Thyroid gland (tissue), 4 donors: ENCODE measurements around the gene FHIT. TPM values are rescaled to one million over a fixed set of nuclear protein-coding genes. Genes with fewer than 3 reads are reported as not detected.

ENCODE experiments used
- DNase-seq, 2 donors: peaks; one replicate each; pipeline ENCODE4 v3.0.0-alpha.2; 2019
- H3K27ac ChIP-seq, 3 donors: fragments of 200-600 bp; sonication (generic); 1 replicate in 2 of 3; 2 replicates in 1 of 3; pipeline ENCODE4 v1.5.1; 2016 to 2019; ENCODE audit warnings: mild to moderate bottlenecking in 1 of 3, moderate library complexity in 1 of 3
- H3K27me3 ChIP-seq: fragments of 200-600 bp; sonication (generic); one replicate; pipeline ENCODE4 v1.5.1; 2019
- H3K36me3 ChIP-seq, 2 donors: fragments of 200-600 bp; sonication (generic); one replicate each; pipeline ENCODE4 v1.5.1; 2016 to 2019
- H3K4me1 ChIP-seq, 2 donors: fragments of 200-600 bp; sonication (generic); one replicate each; pipeline ENCODE4 v1.5.1; 2017 to 2019
- H3K4me3 ChIP-seq, 3 donors: fragments of 200-600 bp; sonication (generic); replicated peaks in 1 of 3; 1 replicate in 2 of 3; 2 replicates in 1 of 3; pipeline ENCODE4 v1.5.1; 2016; ENCODE audit warnings: mild to moderate bottlenecking in 1 of 3
- H3K9me3 ChIP-seq: fragments of 200-600 bp; sonication (generic); one replicate; pipeline ENCODE4 v1.5.1; 2017
- CTCF ChIP-seq, 6 experiments: fragments of 200-600 bp in 3 of 6; fragments of 450-650 bp in 3 of 6; sonication (generic) in 3 of 6; IDR thresholded peaks; one replicate each; pipeline ENCODE4 v1.5.1; 2016 to 2019; ENCODE audit warnings: antibody characterized with exemption in 6 of 6, mild to moderate bottlenecking in 2 of 6, inconsistent platforms in 1 of 6, moderate library complexity in 1 of 6
- POLR2A ChIP-seq, 2 donors: fragments of 450-650 bp; IDR thresholded peaks; one replicate each; pipeline ENCODE4 v1.6.1; 2017; ENCODE audit warnings: antibody characterized with exemption in 2 of 2, mild to moderate bottlenecking in 2 of 2, moderate library complexity in 1 of 2
- WGBS, 2 donors: methylation state at CpG; one replicate each; pipeline ENCODE4 v1.1.5; 2017; 5-methylcytosine and 5-hydroxymethylcytosine counted together
- intact Hi-C: fragments of 100-400 bp; cut with DNase I; formaldehyde crosslinking; loops from one replicate; pipeline ENCODE4 v1.15.1; 2023
- total RNA-seq, 4 donors: library from RNA; depleted of rRNA; stranded (reverse); fragments of >200 nt; gene quantifications; one replicate each; pipeline ENCODE4 v1.2.3, GENCODE V29; 2016

FHIT gene
- total RNA-seq, 4 donors from 2014 or later, result 12.2 to 18.9 (median 16.2) TPM

DNA sequence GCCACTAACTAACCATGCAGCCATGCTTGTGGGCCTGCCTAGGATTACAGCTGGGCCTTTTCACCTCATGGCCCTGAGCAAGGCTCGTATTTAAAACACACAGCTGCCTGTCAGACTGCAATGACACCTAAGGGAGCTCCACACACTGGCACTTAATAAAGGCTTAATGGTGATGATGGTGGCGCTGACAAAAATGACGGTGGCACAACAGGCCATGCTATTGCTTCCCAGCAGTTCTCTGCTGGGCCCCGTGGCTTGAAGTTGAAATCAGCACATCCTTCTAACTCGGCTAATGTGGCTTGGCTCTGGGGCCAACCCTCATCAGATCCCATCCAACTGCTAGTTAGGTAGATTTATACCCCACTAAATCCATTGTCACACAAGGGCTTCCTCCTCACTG, 112.9 kb downstream of the FHIT start:
- Histone ChIP-seq H3K9me3 (no peaks in the 10 kb centered on the region), H3K27me3 (no peaks in the 10 kb centered on the region), H3K27ac (no peak overlapping the region), H3K4me1 (no peaks in the 10 kb centered on the region), H3K36me3 (no peaks in the 10 kb centered on the region), H3K4me3 (no peak overlapping the region)
- 85 to 86% methylated on average over 5 of the region's 5 CpGs for WGBS, 2 donors
- TF ChIP-seq CTCF (IDR thresholded peaks at IDR 0.05) (no peak), POLR2A (IDR thresholded peaks at IDR 0.05) (no peak)
- DNase-seq, result no peak
- intact Hi-C loops, result no loop called here

- Histone ChIP-seq H3K4me1 (no peaks in the 10 kb centered on the region), H3K27ac (no peak overlapping the region), H3K4me3 (no peak overlapping the region), H3K27me3 (no peaks in the 10 kb centered on the region), H3K36me3 (no peaks in the 10 kb centered on the region), H3K9me3 (no peaks in the 10 kb centered on the region)
- intact Hi-C loops, result no loop called here
- DNase-seq, result no peak
- 87 to 90% methylated on average over 5 of the region's 5 CpGs for WGBS, 2 donors
- TF ChIP-seq CTCF (IDR thresholded peaks at IDR 0.05), result no peak
- TF ChIP-seq POLR2A (IDR thresholded peaks at IDR 0.05), result no peak
Measured at GRCh38 chr3:61136191-61136590, 115.1 kb downstream of the FHIT start.

- H3K27me3 ChIP-seq, result no peaks in the 10 kb centered on the region
- no peak for TF ChIP-seq POLR2A (IDR thresholded peaks at IDR 0.05)
- no peak for TF ChIP-seq CTCF (IDR thresholded peaks at IDR 0.05)
- intact Hi-C loops, result no loop called here
- H3K27ac ChIP-seq, result no peak overlapping the region
- no peak for DNase-seq
- no peaks in the 10 kb centered on the region for H3K4me1 ChIP-seq
- H3K36me3 ChIP-seq, result no peaks in the 10 kb centered on the region
- no peaks in the 10 kb centered on the region for H3K9me3 ChIP-seq
- 87 to 98% methylated on average over 3 of the region's 3 CpGs for WGBS, 2 donors
- H3K4me3 ChIP-seq, result no peak overlapping the region
Measured at GRCh38 chr3:61134532-61134931, 116.7 kb downstream of the FHIT start.

- no peak overlapping the region for H3K27ac ChIP-seq
- intact Hi-C loops, result no loop called here
Measured at GRCh38 chr3:61132062-61132461, 119.2 kb downstream of the FHIT start.

DNA sequence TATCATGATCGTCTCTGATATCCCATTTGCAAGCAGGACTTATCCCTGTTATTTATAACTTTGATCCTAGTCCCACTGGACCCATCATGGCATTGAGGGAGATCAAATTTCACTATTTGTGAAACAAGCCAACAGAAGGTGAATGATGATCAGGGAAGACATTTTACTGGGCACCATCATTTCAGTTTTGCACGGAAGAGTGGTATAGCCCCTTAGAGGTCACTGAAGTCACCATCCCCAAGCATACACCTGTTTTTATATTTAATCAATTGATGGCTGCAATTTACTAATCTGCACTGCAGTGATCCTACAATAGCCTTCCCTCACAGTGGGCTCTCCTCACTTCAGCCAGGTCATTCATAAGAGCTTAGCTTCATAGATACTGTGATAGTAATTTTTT, 132.4 kb downstream of the FHIT start:
- TF ChIP-seq POLR2A (IDR thresholded peaks at IDR 0.05) (no peak), CTCF (IDR thresholded peaks at IDR 0.05) (no peak)
- 84 to 99% methylated on average over 2 of the region's 2 CpGs for WGBS, 2 donors
- no peak for DNase-seq

More at GRCh38 chr3:61132062-61132461, 119.2 kb downstream of the FHIT start:
- Histone ChIP-seq H3K4me3 (no peak overlapping the region), H3K36me3 (no peaks in the 10 kb centered on the region), H3K9me3 (no peaks in the 10 kb centered on the region), H3K4me1 (no peaks in the 10 kb centered on the region), H3K27me3 (no peaks in the 10 kb centered on the region)
- DNase-seq, result no peak
- TF ChIP-seq CTCF (IDR thresholded peaks at IDR 0.05) (no peak), POLR2A (IDR thresholded peaks at IDR 0.05) (no peak)

More for the DNA sequence above, 132.4 kb downstream of the FHIT start:
- intact Hi-C loops, result no loop called here
- no peak overlapping the region for H3K4me3 ChIP-seq
- peaks cover 0 to 6% of the 10 kb centered on the region in 2 donors for H3K4me1 ChIP-seq
- H3K27ac ChIP-seq, result no peak overlapping the region
- no peaks in the 10 kb centered on the region for H3K9me3 ChIP-seq
- no peaks in the 10 kb centered on the region for H3K36me3 ChIP-seq
- no peaks in the 10 kb centered on the region for H3K27me3 ChIP-seq
